ENCODE measurements around the gene PGK1.
A peak's percentile ranks its signal among the peaks of the same experiment; 100 is the strongest.
"Not testable (repeated sequence)": the region's sequence is repeated elsewhere in the genome, so short reads cannot be mapped to it uniquely, and the experiment has no call there.

PGK1 gene

DNA sequence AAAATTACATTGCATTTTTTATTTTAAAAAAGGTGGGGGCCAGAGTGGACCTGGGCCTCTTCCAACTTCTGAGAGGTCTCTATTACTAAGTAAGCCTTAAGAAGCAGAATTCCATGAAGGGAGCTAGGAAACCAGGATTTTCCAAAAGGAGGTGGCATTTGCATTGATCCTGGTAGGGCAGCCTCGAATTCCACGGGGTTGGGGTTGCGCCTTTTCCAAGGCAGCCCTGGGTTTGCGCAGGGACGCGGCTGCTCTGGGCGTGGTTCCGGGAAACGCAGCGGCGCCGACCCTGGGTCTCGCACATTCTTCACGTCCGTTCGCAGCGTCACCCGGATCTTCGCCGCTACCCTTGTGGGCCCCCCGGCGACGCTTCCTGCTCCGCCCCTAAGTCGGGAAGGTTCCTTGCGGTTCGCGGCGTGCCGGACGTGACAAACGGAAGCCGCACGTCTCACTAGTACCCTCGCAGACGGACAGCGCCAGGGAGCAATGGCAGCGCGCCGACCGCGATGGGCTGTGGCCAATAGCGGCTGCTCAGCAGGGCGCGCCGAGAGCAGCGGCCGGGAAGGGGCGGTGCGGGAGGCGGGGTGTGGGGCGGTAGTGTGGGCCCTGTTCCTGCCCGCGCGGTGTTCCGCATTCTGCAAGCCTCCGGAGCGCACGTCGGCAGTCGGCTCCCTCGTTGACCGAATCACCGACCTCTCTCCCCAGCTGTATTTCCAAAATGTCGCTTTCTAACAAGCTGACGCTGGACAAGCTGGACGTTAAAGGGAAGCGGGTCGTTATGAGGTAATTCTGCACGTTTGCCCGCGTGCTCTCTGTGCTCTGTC is at the start of gene PGK1:
TSS of gene PGK1 (plus strand) at position 626 of the 824 bp plus-strand sequence. CDS start at position 719, 93 bp downstream.
- DNase-seq: peak; percentile 90
- in situ Hi-C loops (cut with HindIII; ENCODE audit: low pct_ligation_motif_present, low pct_unique_long_range_greater_than_20kb, low sequenced_read_pairs): no loop called here

DNA sequence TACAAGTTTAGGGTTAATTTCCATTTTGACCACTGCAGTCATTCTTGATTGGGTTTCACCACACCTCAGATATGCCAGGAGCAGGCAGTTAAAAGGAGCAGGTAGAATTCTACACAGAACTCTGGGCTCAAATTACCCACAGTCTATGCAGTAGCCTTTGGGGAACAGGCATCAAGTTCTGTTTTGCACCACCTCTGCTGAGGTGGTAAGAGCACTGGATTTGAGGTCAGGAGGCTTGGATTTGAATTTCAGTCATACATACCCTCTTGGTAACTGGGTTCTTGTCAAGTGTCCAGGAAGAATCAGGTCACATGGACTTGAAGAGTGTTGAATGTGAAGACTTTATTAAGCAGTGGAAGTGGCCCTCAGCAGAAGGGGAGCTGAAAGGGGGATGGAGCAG is 40.4 kb upstream of the PGK1 start:
- DNase-seq: no peak
- in situ Hi-C loops (cut with HindIII; ENCODE audit: low pct_ligation_motif_present, low pct_unique_long_range_greater_than_20kb, low sequenced_read_pairs): no loop called here

DNA sequence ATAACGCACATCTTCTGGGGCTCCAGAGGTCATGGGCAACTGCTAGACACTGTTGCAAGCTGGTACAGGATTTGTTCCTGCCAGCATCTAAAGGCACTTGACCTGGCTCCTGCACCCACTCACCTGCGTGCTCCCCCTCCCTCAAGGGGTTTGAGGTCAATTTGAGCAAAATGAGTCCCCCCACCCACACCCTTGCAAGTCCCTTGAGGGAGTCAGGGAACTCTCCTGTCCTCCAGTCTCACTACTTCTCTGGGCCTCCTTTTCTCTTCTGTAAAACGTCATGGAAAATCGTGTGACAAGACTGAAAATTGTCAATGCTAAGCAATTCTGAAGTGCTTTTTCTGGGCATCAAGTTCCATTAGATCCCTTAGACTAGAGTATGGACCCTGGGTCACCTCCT is 39.9 kb upstream of the PGK1 start:
- in situ Hi-C loops (cut with HindIII; ENCODE audit: low pct_ligation_motif_present, low pct_unique_long_range_greater_than_20kb, low sequenced_read_pairs): no loop called here
- DNase-seq: no peak

DNA sequence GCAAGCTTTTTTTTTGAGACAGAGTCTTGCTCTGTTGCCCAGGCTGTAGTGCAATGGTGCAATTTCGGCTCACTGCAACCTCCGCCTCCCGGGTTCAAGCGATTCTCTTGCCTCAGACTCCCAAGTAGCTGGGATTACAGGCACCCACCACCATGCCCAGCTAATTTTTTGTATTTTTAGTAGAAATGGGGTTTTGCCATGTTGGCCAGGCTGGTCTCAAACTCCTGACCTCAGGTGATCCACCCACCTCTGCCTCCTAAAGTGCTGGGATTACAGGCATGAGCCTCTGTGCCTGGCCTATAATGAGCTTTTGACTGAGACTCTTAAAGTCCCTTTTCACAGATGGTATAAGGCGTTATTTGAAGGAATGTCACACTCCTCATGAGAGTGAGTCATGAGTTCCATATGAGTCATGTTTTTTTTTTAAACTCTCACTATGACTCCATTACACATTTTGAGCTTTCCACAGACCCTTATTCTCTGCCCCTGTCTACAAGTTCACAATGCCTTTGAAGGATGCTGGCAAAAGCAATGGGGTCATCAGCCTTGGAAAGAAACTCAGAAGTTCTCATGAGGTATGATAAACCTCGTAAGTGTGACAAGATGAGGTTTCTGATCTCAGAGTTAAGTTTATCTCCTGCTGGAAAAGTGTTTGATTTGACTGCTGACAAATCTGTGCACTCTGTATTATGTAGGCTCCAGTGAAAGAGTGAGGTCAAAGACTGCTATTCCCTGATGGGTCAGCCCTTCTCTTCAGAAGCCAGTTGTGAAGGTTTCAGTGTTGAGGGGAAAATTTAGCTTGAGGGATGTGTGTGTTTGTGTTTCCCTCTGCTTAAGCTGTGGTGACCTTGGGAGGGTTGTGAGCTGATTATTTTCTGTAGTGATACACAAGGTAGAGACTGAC is 39.1 kb upstream of the PGK1 start:
- DNase-seq: peak; percentile 62
- in situ Hi-C loops (cut with HindIII; ENCODE audit: low pct_ligation_motif_present, low pct_unique_long_range_greater_than_20kb, low sequenced_read_pairs): not testable (repeated sequence)

DNA sequence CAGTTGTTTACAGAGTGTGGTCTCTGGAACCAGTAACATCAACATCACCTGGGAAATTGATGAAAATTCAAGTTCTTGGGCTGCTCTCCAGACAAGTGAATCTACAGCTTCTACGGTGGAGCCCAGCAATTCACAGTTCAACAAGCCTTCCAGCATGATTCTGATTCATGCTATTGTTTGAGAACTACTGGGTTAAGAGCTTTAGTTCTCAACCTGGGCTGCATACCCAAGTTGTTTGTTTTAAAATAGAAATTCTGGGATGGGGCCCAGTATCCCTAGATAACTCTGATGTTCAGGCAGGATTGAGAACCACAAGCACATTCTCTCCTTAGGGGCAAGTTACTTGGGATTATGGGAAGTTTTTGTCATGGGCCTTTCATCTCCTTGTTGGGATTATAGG is 37.9 kb upstream of the PGK1 start:
- in situ Hi-C loops (cut with HindIII; ENCODE audit: low pct_ligation_motif_present, low pct_unique_long_range_greater_than_20kb, low sequenced_read_pairs): no loop called here
- DNase-seq: no peak

DNA sequence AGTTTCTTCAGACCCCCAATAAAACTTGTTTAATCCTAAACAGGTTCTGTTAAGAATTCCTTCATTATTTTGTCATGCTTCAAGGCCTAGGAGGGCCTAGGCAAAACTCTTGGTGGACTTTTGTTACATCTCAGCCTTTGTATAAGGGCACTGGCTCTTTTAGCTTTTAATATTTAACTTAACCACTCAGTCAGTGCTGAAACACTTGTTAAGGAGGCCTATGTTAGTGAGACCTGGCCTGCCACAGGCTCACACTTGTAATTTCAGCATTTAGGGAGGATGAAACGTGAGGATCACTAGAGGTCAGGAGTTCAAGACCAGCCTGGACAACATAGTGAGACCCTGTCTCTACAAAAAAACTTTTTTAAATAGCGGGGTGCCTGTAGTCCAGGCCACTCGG is 32.7 kb upstream of the PGK1 start:
- DNase-seq: peak; percentile 31

DNA sequence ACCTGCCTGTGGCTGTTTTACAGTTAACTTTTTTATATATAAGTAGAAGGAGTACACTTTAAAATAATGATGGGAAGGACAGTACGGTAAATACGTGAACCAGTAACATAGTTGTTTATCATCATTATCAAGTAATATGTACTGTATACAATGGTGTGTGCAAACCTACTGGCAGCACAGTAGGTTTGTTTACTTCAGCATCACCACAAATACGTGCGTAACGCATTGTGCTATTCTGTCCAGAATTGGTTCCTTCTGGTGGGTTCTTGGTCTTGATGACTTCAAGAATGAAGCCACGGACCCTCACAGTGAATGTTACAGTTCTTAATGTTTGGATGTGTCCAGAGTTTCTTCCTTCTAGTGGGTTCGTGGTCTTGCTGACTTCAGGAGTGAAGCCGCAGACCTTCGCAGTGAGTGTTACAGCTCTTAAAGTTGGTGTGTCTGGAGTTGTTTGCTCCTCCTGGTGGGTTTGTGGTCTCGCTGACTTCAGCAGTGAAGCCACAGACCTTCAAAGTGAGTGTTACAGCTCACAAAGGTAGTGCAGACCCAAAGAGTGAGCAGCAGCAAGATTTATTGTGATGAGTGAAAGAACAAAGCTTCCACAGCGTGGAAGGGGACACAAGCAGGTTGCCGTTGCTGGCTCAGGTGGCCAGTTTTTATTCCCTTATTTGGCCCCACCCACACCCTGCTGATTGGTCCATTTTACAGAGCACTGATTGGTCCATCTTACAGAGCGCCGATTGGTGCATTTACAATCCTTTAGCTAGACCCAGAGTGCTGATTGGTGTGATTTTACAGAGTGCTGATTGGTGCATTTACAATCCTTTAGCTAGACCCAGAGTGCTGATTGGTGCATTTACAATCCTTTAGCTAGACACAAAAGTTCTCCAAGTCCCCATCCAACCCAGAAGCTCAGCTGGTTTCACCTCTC is 30.6 kb upstream of the PGK1 start:
- DNase-seq; in situ Hi-C loops (cut with HindIII; ENCODE audit: low pct_ligation_motif_present, low pct_unique_long_range_greater_than_20kb, low sequenced_read_pairs): not testable (repeated sequence)

More for the DNA sequence above, 32.7 kb upstream of the PGK1 start:
- in situ Hi-C loops (cut with HindIII; ENCODE audit: low pct_ligation_motif_present, low pct_unique_long_range_greater_than_20kb, low sequenced_read_pairs): no loop called here

DNA sequence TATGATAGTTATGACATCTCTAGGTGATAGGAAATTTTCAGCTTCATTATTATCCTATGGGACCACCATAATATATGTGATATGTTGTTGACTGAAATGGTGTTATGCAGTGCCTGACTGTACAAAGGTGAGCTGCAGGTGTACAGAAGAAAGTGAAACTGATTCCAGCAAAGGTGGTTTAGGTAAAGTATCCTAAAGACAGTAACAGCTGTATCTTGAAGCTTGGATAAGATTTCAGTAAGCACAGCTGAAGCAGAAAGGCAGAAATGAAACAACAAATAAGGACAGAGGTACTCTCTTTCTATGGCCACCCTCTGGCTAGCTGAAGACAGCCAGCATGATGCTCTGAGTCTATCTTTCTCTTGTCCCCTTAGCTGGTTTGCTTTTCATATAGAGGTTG is 30.0 kb upstream of the PGK1 start:
- DNase-seq: no peak
- in situ Hi-C loops (cut with HindIII; ENCODE audit: low pct_ligation_motif_present, low pct_unique_long_range_greater_than_20kb, low sequenced_read_pairs): no loop called here

DNA sequence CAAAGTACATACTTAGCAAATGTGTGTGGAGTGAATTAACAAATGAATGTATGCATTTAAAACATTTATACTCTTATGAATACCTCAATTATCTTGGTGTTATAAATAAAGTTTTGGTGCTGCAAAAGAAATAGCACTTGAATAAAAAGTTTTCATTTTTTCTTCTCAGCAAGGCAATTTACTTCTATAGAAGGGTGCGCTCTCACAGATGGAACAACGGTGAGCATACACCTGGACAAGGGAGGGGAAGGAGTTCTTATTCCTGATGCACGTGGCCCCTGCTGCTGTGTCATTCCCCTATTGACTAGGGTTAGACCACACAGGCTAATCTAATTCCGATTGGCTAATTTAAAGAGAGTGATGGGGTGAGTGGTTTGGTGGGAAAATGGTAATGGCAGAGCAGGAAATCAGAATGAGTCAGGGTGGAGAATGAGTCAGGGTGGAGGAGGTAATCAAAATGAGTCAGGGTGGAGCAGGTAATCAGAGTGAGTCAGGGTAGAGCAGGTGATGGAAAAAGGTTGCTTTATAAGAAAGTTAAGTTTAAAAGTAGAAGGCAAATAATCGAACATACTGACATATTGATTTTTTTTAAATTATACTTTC is 28.2 kb upstream of the PGK1 start:
- in situ Hi-C loops (cut with HindIII; ENCODE audit: low pct_ligation_motif_present, low pct_unique_long_range_greater_than_20kb, low sequenced_read_pairs): no loop called here
- no peak for DNase-seq

DNA sequence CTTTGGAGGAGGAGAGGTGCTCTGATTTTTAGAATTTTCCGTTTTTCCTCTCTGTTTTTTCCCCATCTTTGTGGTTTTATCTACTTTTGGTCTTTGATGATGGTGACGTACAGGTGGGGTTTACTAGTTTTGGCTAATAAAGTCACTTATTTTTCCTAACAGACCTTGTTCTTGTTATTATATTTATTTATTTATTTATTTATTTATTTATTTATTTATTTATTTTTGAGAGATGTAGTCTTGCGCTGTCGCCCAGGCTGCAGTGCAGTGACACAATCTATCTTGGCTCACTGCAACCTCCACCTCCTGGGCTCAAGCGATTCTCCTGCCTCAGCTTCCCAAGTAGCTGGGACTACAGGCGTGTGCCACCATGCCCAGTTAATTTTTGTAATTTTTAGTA is 22.6 kb upstream of the PGK1 start:
- in situ Hi-C loops (cut with HindIII; ENCODE audit: low pct_ligation_motif_present, low pct_unique_long_range_greater_than_20kb, low sequenced_read_pairs); DNase-seq: not testable (repeated sequence)

DNA sequence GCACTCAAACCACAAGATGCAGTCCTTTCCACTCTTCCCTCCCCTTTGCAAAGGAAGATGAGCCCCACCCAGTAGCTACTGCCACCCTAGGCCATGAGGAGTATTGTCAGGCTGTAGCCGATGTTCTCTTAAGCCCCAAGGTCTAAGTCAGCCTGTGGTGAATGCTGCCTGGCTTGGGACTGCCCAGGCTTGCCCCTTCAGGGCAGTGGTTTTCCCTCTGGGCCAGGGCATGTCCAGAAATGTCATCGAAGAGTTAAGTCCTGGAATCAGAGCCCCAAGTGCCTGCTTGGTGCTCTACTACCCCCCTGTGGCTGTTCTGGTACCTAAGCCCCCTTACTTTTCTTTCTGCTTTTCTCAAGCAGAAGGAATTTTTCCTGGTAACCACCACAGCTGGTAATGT is 11.8 kb upstream of the PGK1 start:
- peak; percentile 47 for DNase-seq

DNA sequence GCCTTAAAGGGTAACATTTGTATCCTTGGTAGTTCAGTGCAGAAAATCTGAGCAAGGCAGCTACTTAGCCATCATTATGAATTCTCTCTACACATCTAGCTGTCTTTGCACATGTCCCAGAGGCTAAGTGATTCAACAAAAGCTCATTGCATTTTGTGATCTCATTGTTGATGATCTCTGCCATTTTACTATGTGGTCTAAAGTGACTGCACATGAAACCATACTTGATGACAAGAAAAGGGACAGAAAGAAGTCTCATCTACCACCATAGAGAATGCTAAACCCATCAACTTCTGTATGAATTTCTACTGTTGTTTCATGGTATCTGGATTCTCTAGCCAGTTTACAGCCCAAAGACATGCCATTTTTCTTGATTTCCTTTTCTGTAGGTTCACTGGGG is 5.9 kb upstream of the PGK1 start:
- in situ Hi-C loops (cut with HindIII; ENCODE audit: low pct_ligation_motif_present, low pct_unique_long_range_greater_than_20kb, low sequenced_read_pairs): no loop called here

More for the DNA sequence above, 11.8 kb upstream of the PGK1 start:
- in situ Hi-C loops (cut with HindIII; ENCODE audit: low pct_ligation_motif_present, low pct_unique_long_range_greater_than_20kb, low sequenced_read_pairs): no loop called here

DNA sequence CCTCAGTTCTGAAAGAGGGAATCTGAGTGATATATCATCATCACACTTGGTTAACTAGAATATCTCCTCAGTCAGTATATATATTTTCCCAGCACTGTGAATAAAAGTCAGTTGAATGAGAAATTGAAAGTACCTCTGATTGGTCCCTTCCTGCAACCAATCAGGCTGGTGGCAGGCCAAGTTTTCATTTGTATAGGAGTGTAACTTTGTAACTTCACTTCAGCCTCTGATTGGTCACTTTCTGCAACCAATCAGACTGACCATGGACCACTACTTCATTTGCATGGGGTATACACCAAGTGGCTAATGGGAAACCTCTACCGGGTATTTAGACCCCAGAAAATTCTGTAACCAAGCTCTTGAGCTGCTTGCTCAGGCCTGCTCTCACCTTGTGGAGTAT is 2.0 kb upstream of the PGK1 start:
- peak; percentile 8 for DNase-seq
- in situ Hi-C loops (cut with HindIII; ENCODE audit: low pct_ligation_motif_present, low pct_unique_long_range_greater_than_20kb, low sequenced_read_pairs): no loop called here

More for the DNA sequence above, 5.9 kb upstream of the PGK1 start:
- DNase-seq: no peak

DNA sequence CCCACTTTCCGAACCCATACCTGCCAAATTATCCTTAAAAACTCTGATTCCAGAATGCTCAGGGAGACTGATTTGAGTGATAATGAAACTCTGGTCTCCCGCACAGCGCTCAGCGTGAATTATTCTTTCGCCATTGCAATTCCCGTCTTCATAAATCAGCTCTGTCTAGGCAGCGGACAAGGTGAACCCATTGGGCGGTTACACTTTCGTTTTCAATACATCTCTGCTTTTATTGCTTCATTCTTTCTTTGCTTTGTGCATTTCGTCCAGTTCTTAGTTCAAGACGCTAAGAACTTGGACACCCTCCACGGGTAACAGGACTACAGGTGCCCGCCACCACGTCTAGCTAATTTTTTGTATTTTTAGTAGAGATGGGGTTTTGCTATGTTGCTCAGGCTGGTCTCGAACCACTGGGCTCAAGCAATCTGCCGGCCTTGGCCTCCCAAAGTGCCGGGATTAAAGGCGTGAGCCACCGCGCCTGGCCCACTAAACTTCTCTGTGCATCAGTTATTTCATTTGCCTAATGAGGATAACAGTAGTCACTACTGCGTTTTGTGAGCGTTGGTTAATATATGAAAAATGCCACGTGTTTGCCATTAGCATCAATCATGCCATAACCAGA is 936 bp upstream of the PGK1 start:
- in situ Hi-C loops (cut with HindIII; ENCODE audit: low pct_ligation_motif_present, low pct_unique_long_range_greater_than_20kb, low sequenced_read_pairs): no loop called here

DNA sequence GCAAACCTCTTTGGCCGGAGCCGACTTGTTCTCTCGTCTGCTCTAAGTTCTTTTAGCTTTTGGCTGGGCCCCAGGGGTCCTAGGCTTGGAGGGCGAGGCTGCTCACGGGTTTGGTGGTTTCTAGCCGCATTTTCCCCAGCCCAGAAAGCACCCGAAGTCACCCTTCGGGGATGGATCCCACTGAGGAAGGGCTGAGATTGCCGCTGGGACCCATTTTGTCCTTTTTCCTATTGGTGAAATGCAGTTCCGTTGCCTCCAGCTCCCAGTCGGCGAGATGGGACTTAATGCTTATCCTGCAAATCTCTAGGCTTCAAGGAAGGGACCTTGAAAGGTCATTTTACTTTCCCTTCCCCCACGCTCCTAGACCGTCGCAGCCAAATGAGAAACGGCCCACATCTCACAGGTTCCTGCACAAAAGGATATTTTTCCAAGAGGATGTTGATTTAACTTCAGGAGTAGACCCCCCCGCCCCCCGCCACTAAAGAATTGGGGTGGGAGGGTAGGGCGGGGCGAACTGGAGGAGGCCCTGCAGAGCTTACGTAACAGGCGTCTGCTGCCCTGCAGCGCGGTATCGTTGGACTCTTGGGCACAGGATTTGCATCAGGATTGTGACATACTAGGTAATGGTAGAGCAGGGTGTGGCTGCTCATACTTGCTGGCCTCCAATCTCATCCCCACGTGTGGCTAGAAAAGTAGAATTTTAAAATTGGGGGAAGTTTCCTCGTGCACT is 564 bp downstream of the PGK1 start:
- DNase-seq: peak; percentile 33

More for the DNA sequence above, 936 bp upstream of the PGK1 start:
- DNase-seq: no peak

DNA sequence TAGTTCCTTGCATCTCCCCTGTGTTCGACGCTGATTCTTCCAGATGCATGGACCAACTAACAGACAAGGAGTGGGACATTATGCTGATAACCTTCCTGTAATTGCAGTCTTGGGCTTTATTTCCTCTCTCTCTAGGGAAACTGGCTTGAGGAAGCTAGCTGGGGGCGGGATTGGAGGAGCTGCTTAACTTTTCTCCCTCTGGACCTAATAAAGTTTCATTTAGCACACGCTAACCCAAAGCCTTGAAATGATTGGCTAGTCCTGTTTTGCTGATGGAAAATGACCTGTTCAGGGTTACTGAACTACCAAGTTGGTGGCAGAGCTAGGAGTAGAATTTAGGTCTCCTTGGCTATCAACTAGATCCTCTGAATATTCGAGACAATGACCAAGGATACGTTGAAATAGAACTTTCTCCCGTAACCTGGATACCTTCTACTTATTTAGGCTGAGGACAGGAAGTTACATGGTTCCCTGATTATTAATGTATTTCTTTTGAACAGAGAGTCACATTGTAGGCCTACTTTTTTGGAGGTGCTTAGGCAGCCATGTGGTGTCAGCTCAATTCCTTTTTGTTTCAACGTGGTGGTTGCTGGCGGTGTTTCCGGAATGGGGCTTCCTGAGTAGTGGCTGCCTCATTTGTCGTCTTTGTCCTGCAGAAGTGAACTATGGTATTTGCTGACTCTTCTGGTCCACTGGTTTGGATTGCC is 2.0 kb downstream of the PGK1 start:
- DNase-seq: no peak
- in situ Hi-C loops (cut with HindIII; ENCODE audit: low pct_ligation_motif_present, low pct_unique_long_range_greater_than_20kb, low sequenced_read_pairs): no loop called here

More for the DNA sequence above, 564 bp downstream of the PGK1 start:
- in situ Hi-C loops (cut with HindIII; ENCODE audit: low pct_ligation_motif_present, low pct_unique_long_range_greater_than_20kb, low sequenced_read_pairs): no loop called here

DNA sequence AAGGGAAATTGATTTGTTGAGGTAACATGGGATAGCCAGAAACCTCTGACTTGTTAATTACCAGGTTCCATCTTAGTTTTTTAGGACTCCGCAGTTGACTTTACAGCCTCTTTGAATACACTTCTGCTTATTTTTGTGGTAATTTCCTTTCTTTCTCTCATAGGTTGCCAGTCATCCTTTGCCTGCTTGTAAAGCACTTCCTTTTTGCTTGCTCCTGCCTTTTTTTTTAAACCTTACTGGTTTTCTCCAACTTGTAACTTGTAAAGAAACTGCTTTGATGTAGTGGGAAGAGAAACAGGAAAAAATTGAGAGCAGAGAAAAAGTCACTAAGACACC is 2.6 kb downstream of the PGK1 start:
- no peak for DNase-seq
- in situ Hi-C loops (cut with HindIII; ENCODE audit: low pct_ligation_motif_present, low pct_unique_long_range_greater_than_20kb, low sequenced_read_pairs): no loop called here

Measured in ACHN (cell line).